ENCODE measurements around the gene PLCB3.

Gene PLCB3

GRCh38 chr11:64251016-64251752, at the start of gene PLCB3:
PLCB3 (plus strand) TSS chr11:64251530; CDS start chr11:64251650, 120 bp downstream.
- no peak for DNase-seq (ENCODE audit: extremely low read depth, low read depth)
- peak; percentile 40 for TF ChIP-seq CTCF (IDR thresholded peaks at IDR 0.05; ENCODE audit: low read depth, low read length)

GRCh38 chr11:64201543-64201942, 49.8 kb upstream of the PLCB3 start:
- no peak for TF ChIP-seq CTCF (IDR thresholded peaks at IDR 0.05; ENCODE audit: low read depth, low read length)

GRCh38 chr11:64202992-64203391, 48.3 kb upstream of the PLCB3 start:
- no peak for TF ChIP-seq CTCF (IDR thresholded peaks at IDR 0.05; ENCODE audit: low read depth, low read length)
- DNase-seq (ENCODE audit: extremely low read depth, low read depth): no peak

More at GRCh38 chr11:64201543-64201942, 49.8 kb upstream of the PLCB3 start:
- DNase-seq (ENCODE audit: extremely low read depth, low read depth): no peak

- no peak for TF ChIP-seq CTCF (IDR thresholded peaks at IDR 0.05; ENCODE audit: low read depth, low read length)
- no peak for DNase-seq (ENCODE audit: extremely low read depth, low read depth)
Observed at GRCh38 chr11:64203421-64204079, 47.8 kb upstream of the PLCB3 start.

- DNase-seq (ENCODE audit: extremely low read depth, low read depth): no peak
Observed at GRCh38 chr11:64204080-64204440, 47.3 kb upstream of the PLCB3 start.

GRCh38 chr11:64204464-64204989, 46.8 kb upstream of the PLCB3 start:
- peak; percentile 97 for DNase-seq (ENCODE audit: extremely low read depth, low read depth)
- TF ChIP-seq CTCF (IDR thresholded peaks at IDR 0.05; ENCODE audit: low read depth, low read length): peak; percentile 79

More at GRCh38 chr11:64204080-64204440, 47.3 kb upstream of the PLCB3 start:
- TF ChIP-seq CTCF (IDR thresholded peaks at IDR 0.05; ENCODE audit: low read depth, low read length): no peak
